Measurements from ENCODE around the gene PCSK5.

PCSK5 gene

DNA sequence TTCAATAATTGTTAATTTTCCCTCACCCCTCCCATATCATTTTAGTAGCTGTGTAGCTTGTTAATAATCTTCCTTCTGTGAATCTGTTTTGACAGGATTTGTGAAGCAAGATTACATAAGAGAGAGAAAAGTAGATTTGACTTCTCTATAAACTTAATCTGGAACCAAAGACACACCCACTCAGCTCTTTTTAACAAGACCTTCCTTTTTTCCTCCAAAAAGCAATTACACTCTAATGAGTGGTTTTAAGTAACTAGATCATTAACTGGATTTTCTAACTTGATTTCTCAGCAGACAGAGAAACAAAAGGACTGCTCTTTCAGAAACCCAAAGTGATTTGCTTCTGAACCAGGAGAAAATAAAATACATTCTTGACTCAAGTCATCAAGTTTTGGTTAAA is 481.9 kb downstream of the PCSK5 start:
- DNase-seq, result no peak

- DNase-seq, result no peak
Observed at GRCh38 chr9:76373173-76373783, 482.8 kb downstream of the PCSK5 start.

- no peak for DNase-seq
Observed at GRCh38 chr9:76373784-76374474, 483.5 kb downstream of the PCSK5 start.

DNA sequence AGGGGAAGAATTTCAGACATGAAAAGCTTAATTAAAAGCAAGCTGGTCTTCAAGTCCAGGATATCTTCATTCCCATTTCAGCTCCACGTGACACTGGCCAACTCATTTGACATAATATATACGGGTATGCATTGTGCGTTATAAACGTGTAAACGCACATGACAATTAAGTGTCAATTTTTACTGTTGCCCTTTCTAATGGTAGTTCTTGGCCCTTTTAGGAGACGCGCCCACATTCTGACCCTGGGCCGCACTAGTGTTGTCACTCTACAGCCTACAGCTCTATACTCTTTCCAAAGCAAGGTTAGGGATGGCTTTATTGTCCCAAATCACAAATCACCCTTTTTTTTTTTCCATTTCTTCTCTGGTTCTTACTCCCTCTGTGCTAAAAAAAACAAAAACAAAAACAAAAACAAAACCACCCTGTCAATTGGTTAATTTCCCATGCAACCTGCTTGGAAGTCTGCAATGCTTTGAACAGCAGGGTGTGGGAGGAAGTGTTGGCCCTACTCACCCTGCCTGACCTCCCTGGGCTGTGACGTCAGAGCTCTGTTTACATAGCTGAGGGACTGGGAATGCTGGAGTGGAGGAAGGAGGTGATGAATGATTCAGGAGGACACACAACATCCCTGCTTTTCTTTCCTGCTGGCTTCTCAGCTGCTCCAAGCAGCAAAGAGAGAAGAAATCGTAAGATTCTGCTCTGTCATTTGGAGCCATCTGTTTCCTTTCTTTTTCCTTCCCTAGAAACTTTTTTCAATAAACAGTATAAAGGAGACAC is 484.5 kb downstream of the PCSK5 start:
- no peak for DNase-seq

DNA sequence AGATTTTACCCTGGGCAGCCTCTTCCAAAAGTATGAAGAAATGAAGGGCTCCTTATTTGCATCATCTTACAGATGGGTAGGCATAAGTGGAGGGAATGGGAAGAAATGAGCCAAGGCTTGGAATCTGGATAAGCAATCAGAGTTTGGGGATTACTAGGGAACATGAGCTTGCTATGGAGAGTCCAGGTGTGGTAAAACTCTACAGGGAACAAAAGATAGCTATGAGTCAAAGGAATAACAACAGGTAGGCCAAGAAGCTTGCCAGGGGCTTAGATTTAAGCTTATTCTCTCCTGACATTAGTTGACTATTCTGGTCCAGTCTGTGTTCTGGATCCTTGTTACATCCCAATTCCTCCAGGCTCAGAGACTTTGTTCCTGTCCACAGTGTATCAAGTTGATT is 487.3 kb downstream of the PCSK5 start:
- no peak for DNase-seq

- DNase-seq, result no peak
Observed at GRCh38 chr9:76378367-76379073, 488.0 kb downstream of the PCSK5 start.

DNA sequence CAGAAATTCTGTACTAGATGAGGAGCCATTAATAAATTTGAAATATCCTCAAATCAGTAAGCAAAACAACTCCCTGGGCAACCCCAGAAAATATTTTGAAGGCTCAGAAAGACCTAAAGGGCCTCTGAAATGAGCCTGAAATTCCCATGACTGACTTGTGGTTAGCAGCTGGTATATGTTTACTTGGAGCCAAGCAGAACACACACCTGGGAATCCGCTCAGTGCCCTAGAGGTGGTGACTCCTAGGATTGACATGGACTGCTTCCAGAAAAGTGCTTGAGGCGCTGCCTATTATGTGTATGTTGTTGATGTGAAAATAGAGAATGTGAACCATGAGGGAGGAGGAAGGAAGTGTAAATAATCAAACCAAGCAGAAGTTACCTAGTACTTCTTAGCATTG is 489.0 kb downstream of the PCSK5 start:
- no peak for DNase-seq

DNA sequence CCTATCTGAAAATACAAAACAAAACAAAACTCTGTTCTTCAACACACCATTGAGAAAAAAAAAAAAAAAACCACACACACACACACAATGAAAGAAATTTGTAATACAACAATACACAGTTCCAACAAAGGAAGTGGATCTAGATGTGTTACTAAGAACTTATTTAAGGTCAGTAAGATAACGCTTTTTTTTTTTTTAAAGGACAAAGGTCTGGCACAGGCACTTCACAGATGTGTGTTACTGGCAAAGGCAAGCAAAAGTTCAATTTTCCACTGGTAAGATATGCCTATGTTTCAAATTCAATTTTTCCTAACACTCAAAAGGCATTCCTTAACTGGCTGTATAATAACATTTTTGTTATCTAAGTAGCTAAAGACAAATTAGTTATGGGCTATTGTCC is 500.2 kb downstream of the PCSK5 start:
- no peak for DNase-seq

DNA sequence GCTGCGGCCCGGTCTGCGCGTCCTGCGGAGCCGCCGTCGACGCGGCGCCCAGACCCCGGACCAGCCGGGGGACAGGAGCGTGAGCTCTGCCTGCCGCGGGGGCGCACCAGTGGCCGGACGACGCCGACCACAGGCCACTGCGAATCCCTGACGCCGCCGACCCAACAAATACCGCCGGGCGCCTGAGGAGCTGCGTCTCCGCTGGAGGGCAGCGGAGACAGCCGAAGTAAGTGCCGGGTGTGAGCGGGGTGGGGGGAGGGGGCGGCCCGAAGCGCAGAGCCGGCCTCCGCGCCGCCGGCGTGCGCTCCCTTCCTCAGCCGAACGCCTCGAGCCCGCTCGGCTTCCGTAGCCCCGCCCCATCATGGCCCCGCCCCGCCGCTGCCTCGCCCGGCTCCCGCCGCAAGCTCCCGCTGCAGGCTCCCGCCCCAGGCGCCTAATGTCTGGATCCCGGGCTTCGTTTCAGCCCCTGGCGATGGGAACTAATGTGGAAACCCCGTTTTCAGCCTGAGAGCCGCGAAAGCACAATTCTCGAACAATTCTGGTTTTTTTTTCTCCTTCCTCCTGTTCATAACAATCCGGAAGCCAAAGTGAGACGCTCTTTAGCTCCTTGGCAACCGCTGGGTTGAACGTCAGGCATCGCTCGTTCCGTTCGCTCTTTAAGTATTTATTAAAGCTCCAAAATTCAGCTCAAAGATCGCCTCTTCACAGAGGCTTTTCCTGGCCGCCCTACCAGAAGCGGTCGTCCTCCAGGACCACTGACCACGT is 503.9 kb downstream of the PCSK5 start, which contains the start of gene RFK:
Gene RFK (minus strand): TSS at position 232 of the 765 bp plus-strand sequence. CDS start 255 bp downstream, outside the sequence.
- DNase-seq, result peak; percentile 69

DNA sequence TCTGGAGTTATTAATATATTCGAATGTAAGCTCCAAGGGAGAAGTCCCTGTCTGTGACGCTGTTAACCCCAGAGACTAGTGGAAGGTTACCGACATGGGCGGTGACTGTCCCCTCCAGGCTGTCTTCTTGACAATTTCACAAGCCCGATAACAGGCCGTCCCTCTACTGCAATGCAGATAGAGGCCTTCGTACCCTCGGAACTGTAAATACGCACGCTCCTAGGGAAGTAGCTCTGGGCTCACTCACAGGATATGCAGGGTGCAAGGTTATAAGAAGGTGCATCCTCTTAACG is 504.4 kb downstream of the PCSK5 start:
- DNase-seq, result no peak

DNA sequence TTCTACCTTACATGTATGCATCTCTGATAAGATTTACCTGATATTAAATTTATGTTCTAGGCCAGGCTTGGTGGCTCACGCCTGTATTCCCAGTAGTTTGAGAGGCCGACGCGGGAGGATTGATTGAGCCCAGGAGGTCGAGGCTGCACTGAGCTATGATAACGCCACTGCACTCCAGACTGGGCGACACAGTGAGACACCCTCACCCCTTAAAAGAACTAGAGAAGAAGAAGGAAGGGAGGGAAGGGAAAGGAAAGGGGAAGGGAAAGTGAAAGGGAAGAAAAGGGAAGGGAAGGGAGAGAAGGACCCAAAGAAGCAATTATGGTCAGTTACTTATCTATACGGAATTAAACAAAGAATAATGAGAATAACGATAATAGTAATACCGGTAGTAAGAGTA is 504.9 kb downstream of the PCSK5 start:
- no peak for DNase-seq

DNA sequence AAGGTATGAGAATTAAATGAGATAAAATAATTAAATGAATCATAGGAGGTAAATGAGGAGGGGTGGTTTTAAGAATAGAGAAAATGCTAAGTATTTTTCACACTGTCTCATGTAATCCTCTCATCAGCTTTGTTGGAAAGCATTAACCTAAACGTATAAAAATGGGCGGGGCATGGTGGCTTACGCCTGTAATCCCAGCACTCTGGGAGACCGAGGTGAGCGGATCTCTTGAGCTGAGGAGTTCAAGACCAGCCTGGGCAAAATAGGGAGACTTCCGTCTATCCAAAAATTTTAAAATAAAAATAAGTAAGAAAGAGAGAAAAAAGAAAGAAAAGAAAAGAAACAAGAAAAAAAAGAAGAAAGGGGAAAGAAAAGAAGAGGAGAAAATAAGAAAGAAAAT is 505.7 kb downstream of the PCSK5 start:
- no peak for DNase-seq

DNA sequence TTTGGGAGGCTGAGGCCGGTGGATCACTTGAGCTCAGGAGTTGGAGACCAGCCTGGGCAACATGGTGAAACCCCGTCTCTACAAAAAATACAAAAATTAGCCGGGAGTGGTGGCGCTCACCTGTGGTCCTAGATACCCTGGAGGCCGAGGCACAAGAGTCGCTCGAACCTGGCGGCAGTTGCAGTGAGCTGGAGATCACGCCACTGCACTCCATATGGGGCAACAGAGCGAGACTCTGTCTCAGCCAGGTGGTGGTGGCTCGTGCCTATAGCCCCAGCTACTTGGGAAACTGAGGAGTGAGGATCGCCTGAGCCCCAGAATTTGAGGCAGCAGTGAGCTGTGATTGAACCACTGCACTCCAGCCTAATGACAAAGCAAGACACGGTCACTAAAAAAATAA is 506.1 kb downstream of the PCSK5 start:
- no peak for DNase-seq

DNA sequence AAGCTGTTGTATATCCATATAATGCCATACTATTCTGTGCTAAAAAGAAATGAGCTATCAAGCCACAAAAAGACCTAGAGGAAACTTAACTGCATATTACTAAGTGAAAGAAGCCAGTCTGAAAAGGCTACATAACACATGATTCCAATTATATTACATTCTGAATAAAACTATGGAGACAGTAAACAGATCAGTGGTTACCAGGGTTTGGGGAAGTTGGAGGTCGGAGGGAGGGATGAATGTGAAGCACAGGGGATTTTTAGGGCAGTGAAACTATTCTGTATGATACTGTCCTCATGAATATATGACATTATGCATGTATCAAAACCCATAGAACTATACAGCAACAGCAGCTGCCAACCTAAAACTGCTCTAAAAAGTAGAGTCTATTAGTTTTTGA is 509.4 kb downstream of the PCSK5 start:
- no peak for DNase-seq

GRCh38 chr9:76400534-76401096 is 510.1 kb downstream of the PCSK5 start:
- no peak for DNase-seq

DNA sequence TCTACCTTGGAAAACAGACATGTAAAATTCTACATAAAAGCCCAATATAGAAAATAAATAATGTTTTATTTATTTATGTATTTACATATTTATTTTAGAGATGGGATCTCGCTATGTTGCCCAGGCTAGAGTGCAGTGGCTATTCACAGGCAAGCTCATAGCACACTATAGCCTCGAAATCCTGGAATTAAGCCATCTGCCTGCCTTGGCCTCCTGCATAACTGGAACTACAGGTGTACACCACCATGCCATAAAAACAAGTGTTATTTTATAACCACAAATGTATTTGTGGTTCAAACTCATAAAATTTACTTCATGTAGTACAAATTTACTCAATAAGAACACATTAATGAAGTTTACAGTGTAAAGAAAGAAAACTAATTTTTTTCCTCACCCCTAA is 510.7 kb downstream of the PCSK5 start:
- no peak for DNase-seq

DNA sequence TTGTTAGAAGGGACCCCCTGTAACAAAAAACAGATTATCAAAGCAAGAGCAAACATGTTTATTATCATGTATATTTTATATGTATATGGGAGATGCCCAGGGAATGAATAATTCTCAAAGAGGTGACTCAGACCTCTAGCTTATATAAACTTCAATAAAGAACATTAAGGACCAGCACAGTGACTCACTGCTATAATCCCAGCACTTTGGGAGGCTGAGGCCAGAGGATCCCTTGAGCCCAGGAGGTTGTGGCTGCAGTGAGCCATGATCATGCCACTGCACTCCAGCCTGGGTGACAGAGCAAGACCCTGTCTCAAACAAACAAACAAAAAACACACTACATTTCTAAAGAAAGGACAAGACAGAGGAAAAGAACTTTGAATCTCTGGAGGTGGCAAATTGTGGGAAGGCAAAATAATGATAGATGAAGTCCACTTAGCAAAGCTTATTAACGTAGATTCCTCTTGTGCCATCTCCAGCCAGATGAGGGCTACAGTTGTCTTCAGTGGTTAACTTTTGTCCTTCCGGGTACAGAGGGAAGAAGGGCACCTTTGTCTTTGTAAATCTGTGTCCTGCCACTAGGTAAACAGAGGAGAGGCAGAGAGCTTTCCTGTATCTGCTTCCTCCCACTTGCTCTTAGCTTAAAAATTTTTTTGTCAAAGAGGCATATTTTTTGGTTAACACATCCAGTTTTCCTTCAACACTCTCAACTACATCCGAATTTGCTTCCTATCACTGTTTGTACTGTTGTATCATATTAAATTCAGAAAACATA is 511.3 kb downstream of the PCSK5 start:
- DNase-seq, result no peak

GRCh38 chr9:76403352-76403751 is 512.9 kb downstream of the PCSK5 start:
- no peak for DNase-seq

GRCh38 chr9:76404401-76404800 is 513.9 kb downstream of the PCSK5 start:
- DNase-seq, result no peak

DNA sequence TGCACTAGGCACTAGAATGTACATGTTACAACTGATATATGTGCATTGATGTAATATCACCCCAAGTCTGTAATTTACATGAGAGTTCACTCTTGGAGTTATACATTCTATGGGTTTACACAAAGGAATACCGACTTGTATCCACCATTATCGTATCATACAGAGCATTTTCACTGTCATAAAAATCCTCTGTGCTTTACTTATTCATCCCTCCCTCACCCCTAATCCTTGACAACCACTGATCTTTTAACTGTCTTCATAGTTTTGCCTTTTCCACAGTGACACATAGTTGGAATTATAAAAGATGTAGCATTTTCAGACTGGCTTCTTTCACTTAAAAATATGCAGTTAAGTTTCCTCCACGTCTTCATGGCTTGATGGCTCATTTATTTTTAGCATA is 514.9 kb downstream of the PCSK5 start:
- no peak for DNase-seq

GRCh38 chr9:76405868-76406267 is 515.4 kb downstream of the PCSK5 start:
- DNase-seq, result no peak
